Activated naive CD8-positive, alpha-beta T cell treated with anti-CD3 and anti-CD28 coated beads for 36 hours (primary cell): Measurements from ENCODE around the gene PRICKLE2. TPM values are rescaled to one million over a fixed set of nuclear protein-coding genes. Genes with fewer than 3 reads are reported as not detected.

Experiments used
- DNase-seq: peaks from one replicate; pipeline ENCODE4 v3.0.0; 2021
- H3K27ac Mint-ChIP-seq: one replicate; pipeline ENCODE4 v1.8.0; 2022; ENCODE audit warnings: mild to moderate bottlenecking, moderate library complexity, mixed read lengths
- H3K27me3 Mint-ChIP-seq: one replicate; pipeline ENCODE4 v1.8.0; 2022; ENCODE audit warnings: mild to moderate bottlenecking, mixed read lengths
- H3K36me3 Mint-ChIP-seq: one replicate; pipeline ENCODE4 v1.8.0; 2021; ENCODE audit warnings: mild to moderate bottlenecking, mixed read lengths
- H3K4me1 Mint-ChIP-seq: one replicate; pipeline ENCODE4 v1.8.0; 2021; ENCODE audit warnings: mixed read lengths
- H3K4me3 Mint-ChIP-seq: one replicate; pipeline ENCODE4 v1.8.0; 2022; ENCODE audit warnings: mild to moderate bottlenecking, moderate library complexity, mixed read lengths
- H3K9me3 Mint-ChIP-seq: one replicate; pipeline ENCODE4 v1.8.0; 2022; ENCODE audit warnings: mixed read lengths
- total RNA-seq, 2 experiments: library from RNA; stranded (reverse); gene quantifications; one replicate each; pipeline ENCODE4 v1.2.3, GENCODE V29; 2021

Gene PRICKLE2
- total RNA-seq, 2 experiments from 2014 or later = not detected

DNA sequence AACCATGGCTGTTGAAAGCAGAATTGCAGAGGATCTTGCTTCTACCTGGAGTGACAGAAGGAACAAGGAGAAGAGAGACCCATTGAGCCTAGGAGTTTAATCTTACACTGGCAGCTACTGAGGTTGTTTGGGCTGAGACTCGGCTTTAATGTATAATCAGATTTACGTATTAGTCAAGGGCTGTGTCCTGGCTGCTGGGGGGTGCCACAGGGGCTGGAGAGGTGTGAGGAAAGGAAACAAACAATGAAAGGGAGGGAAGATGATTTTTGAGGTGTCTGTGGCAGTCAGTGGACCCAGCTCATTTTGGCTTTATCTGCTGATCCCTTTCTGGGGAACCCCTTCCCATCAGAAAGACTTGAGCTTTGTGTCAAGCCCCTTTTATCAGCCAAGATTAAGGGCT, 95.7 kb downstream of the PRICKLE2 start:
- H3K27ac Mint-ChIP-seq = no peak overlapping the region
- no peaks in the 10 kb centered on the region for H3K9me3 Mint-ChIP-seq
- no peaks in the 10 kb centered on the region for H3K27me3 Mint-ChIP-seq
- no peak for DNase-seq
- no peak overlapping the region for H3K4me3 Mint-ChIP-seq
- H3K4me1 Mint-ChIP-seq = no peaks in the 10 kb centered on the region
- H3K36me3 Mint-ChIP-seq = no peaks in the 10 kb centered on the region

DNA sequence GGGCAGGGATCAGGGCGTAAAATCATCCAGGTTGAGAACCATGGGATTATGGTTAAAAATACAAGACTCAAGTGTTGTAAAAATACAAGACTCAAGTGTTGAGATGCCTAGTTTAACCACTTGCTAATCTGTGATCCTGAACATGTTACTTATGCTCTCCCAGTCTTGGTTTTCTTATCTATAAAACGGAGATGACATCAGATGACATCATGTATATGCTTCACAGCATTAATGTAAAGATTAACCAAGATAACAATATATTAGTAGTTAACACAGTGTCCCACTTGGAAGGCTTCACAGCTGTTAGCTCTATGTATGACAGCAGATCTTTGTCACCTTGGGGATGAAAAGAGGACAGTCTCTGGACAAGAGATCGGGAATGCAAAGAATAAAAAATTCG, 96.2 kb downstream of the PRICKLE2 start:
- no peaks in the 10 kb centered on the region for H3K36me3 Mint-ChIP-seq
- DNase-seq = no peak
- H3K27ac Mint-ChIP-seq = no peak overlapping the region
- H3K27me3 Mint-ChIP-seq = no peaks in the 10 kb centered on the region
- H3K9me3 Mint-ChIP-seq = no peaks in the 10 kb centered on the region
- no peak overlapping the region for H3K4me3 Mint-ChIP-seq
- H3K4me1 Mint-ChIP-seq = no peaks in the 10 kb centered on the region

- Mint-ChIP-seq H3K4me1 (no peaks in the 10 kb centered on the region), H3K36me3 (no peaks in the 10 kb centered on the region), H3K4me3 (no peak overlapping the region), H3K27me3 (no peaks in the 10 kb centered on the region), H3K9me3 (no peaks in the 10 kb centered on the region), H3K27ac (no peak overlapping the region)
- no peak for DNase-seq
Observed at GRCh38 chr3:64125561-64125960, 99.7 kb downstream of the PRICKLE2 start.

GRCh38 chr3:64123931-64124330, 101.3 kb downstream of the PRICKLE2 start:
- H3K4me3 Mint-ChIP-seq = no peak overlapping the region
- DNase-seq = no peak
- no peaks in the 10 kb centered on the region for H3K27me3 Mint-ChIP-seq
- no peaks in the 10 kb centered on the region for H3K4me1 Mint-ChIP-seq
- no peak overlapping the region for H3K27ac Mint-ChIP-seq
- H3K9me3 Mint-ChIP-seq = no peaks in the 10 kb centered on the region
- H3K36me3 Mint-ChIP-seq = no peaks in the 10 kb centered on the region

DNA sequence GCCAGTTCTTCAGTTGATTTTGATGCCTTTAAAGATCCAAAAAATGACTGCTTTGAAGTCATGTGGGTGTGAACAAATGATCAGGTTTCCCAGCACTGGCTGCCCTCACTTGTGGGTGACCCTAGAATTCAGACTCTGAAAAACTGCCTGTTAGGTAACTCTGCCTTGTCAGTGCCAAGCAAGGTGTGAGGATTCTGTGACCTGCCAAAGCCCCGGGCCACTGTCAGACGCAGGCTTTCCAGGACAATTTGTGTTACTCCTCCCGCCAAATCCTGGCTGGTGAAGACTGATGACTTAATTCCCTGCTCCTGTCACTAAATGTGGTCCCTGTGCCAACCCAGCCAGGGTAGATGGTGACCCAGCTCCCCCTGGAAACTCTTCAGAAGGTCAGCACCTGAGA, 102.8 kb downstream of the PRICKLE2 start:
- no peaks in the 10 kb centered on the region for H3K4me1 Mint-ChIP-seq
- H3K27me3 Mint-ChIP-seq = peaks cover 6% of the 10 kb centered on the region
- no peaks in the 10 kb centered on the region for H3K9me3 Mint-ChIP-seq
- H3K27ac Mint-ChIP-seq = no peak overlapping the region
- H3K4me3 Mint-ChIP-seq = no peak overlapping the region
- H3K36me3 Mint-ChIP-seq = no peaks in the 10 kb centered on the region
- no peak for DNase-seq

DNA sequence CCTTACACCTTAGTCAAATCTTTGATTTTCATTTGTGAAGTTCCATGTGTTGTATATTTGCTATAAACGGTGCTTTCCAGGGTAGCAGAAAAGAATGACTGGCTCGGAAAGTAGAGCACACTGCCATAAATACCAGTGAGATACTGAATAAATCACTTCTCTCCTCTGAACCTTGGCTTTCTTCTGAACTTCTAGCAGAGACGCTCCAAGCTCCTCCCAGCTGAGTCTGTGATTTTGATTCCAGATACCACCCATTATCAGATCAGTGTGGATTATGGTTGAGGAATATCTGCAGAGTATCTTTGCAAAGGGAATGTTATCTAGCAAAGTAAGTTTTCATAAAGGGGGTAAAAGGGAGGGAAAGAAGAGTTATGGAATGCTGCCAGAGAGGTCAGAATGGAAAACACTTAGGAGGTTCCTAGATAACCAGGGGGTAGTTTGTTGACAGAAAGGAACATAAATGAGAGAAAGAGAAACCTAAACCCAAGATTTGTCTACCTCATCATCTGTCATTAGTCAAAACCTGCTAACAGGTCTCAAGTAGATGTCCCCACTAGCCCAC, 103.4 kb downstream of the PRICKLE2 start:
- Mint-ChIP-seq H3K27me3 (peaks cover 6% of the 10 kb centered on the region), H3K27ac (no peak overlapping the region), H3K9me3 (no peaks in the 10 kb centered on the region), H3K4me3 (no peak overlapping the region), H3K36me3 (no peaks in the 10 kb centered on the region), H3K4me1 (no peaks in the 10 kb centered on the region)
- no peak for DNase-seq

GRCh38 chr3:64120876-64121275, 104.4 kb downstream of the PRICKLE2 start:
- Mint-ChIP-seq H3K4me3 (no peak overlapping the region), H3K27ac (no peak overlapping the region)

DNA sequence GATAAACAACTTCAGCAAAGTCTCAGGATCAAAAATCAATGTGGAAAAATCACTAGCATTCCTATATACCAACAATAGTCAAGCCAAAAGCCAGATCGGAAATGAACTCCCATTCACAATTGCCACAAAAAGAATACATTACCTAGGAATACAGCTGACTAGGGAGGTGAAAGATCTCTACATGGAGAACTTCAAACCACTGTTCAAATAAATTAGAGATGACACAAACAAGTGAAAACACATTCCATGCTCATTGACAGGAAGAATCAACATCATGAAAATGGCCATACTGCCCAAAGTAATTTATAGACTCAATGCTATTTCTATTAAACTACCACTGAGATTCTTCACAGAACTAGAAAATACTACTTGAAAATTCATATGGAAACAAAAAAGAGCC, 107.8 kb downstream of the PRICKLE2 start:
- Mint-ChIP-seq H3K4me1 (no peaks in the 10 kb centered on the region), H3K27me3 (peaks cover 13% of the 10 kb centered on the region), H3K36me3 (no peaks in the 10 kb centered on the region), H3K27ac (no peak overlapping the region), H3K4me3 (no peak overlapping the region), H3K9me3 (peaks cover 7% of the 10 kb centered on the region)
- DNase-seq = no peak

More at GRCh38 chr3:64120876-64121275, 104.4 kb downstream of the PRICKLE2 start:
- Mint-ChIP-seq H3K27me3 (peaks cover 13% of the 10 kb centered on the region), H3K4me1 (no peaks in the 10 kb centered on the region), H3K36me3 (no peaks in the 10 kb centered on the region), H3K9me3 (no peaks in the 10 kb centered on the region)
- DNase-seq = no peak

- Mint-ChIP-seq H3K4me3 (no peak overlapping the region), H3K27ac (no peak overlapping the region), H3K27me3 (peaks cover 17% of the 10 kb centered on the region), H3K9me3 (peaks cover 7% of the 10 kb centered on the region), H3K4me1 (no peaks in the 10 kb centered on the region), H3K36me3 (no peaks in the 10 kb centered on the region)
- DNase-seq = no peak
Observed at GRCh38 chr3:64114651-64115050, 110.6 kb downstream of the PRICKLE2 start.

DNA sequence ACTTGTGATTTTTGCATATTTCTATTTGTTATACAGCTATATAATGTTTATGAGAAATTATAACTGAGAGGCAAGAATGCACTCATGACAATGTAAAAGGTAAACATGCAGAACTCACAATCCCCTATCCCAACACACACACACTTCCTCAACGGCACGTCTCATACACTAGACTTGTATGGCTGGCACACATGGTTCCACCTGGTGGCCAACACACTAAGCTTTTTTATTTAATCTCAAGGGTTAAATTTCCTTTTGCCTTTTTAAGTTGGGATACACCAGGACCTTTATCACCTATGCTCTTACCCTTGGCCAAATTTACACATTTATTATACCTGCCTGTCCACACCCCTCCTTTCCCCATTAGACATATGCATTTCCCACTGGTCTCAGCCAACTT, 113.4 kb downstream of the PRICKLE2 start:
- DNase-seq = no peak
- Mint-ChIP-seq H3K4me3 (no peak overlapping the region), H3K27ac (no peak overlapping the region), H3K27me3 (peaks cover 11% of the 10 kb centered on the region), H3K9me3 (peaks cover 7% of the 10 kb centered on the region), H3K36me3 (no peaks in the 10 kb centered on the region), H3K4me1 (no peaks in the 10 kb centered on the region)

DNA sequence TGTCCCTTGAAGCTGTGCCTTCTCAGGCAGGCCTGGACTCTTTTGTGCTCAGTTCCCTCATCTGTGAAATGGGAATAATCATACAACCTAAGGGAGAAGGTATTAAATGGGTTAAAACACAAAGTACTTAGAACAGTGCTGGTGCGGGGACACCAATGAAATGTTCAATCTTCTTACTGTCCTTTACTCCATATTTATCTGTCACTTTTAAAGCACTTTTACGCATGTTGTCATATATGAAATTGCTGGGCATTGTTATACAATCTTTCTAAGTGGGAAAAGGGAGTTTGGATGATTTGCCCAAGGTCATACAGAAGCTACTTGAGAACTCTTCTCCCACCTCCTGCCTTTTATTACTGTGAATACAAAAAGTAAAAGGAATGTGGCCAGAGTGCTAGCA, 114.2 kb downstream of the PRICKLE2 start:
- Mint-ChIP-seq H3K27me3 (peaks cover 4% of the 10 kb centered on the region), H3K27ac (no peak overlapping the region), H3K36me3 (no peaks in the 10 kb centered on the region), H3K4me1 (no peaks in the 10 kb centered on the region), H3K4me3 (no peak overlapping the region), H3K9me3 (peaks cover 7% of the 10 kb centered on the region)
- no peak for DNase-seq

- DNase-seq = no peak
- Mint-ChIP-seq H3K4me1 (no peaks in the 10 kb centered on the region), H3K9me3 (peaks cover 7% of the 10 kb centered on the region), H3K27ac (no peak overlapping the region), H3K36me3 (no peaks in the 10 kb centered on the region), H3K4me3 (no peak overlapping the region), H3K27me3 (peaks cover 4% of the 10 kb centered on the region)
Observed at GRCh38 chr3:64110071-64110470, 115.2 kb downstream of the PRICKLE2 start.

DNA sequence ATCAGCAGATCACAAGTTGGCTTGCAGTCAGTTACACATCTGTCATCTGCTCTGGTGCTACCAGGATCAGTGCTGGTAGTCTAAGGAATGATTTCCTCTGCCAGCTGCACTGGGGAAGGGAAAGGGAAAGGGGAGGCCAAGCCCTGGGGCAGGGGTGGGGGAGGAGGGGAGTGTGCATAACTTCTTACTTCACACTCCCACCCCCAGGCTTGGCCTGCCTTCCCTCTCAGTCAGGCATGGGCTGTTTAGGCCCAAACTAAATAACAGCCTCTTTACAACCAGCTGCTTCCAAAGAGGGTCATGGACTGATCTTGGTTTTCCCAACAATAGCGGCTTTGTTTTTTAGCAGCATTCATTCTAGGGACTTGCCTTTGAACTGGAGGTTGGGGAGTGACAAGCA, 115.8 kb downstream of the PRICKLE2 start:
- Mint-ChIP-seq H3K27me3 (peaks cover 4% of the 10 kb centered on the region), H3K27ac (no peak overlapping the region), H3K4me3 (no peak overlapping the region), H3K4me1 (no peaks in the 10 kb centered on the region), H3K9me3 (peaks cover 5% of the 10 kb centered on the region), H3K36me3 (no peaks in the 10 kb centered on the region)
- DNase-seq = no peak

- Mint-ChIP-seq H3K27me3 (peaks cover 4% of the 10 kb centered on the region), H3K9me3 (peaks cover 1% of the 10 kb centered on the region), H3K36me3 (no peaks in the 10 kb centered on the region), H3K27ac (no peak overlapping the region), H3K4me1 (no peaks in the 10 kb centered on the region), H3K4me3 (no peak overlapping the region)
- DNase-seq = no peak
Observed at GRCh38 chr3:64108784-64109317, 116.4 kb downstream of the PRICKLE2 start.

DNA sequence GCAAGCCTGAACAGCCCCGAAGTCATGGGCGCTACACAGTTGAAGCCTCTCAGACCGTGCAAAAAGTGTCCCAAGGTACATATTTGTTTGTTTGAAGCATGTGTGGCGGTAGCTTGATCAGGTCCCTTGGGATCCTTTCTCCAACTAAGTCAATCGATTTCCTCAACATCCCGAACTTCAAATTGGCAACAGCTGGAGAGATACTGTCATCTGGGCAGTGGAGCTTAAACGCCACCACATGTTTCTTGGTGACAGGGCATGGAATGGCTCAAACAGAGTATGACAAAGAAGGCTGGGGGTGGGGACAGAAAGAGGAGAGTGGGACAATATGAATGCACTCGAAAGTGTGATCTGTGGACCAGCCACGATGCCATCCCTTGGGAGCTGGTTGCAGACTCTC, 117.0 kb downstream of the PRICKLE2 start:
- no peak for DNase-seq
- H3K36me3 Mint-ChIP-seq = no peaks in the 10 kb centered on the region
- H3K9me3 Mint-ChIP-seq = no peaks in the 10 kb centered on the region
- H3K27me3 Mint-ChIP-seq = peaks cover 4% of the 10 kb centered on the region
- H3K4me3 Mint-ChIP-seq = no peak overlapping the region
- H3K4me1 Mint-ChIP-seq = no peaks in the 10 kb centered on the region
- H3K27ac Mint-ChIP-seq = no peak overlapping the region

DNA sequence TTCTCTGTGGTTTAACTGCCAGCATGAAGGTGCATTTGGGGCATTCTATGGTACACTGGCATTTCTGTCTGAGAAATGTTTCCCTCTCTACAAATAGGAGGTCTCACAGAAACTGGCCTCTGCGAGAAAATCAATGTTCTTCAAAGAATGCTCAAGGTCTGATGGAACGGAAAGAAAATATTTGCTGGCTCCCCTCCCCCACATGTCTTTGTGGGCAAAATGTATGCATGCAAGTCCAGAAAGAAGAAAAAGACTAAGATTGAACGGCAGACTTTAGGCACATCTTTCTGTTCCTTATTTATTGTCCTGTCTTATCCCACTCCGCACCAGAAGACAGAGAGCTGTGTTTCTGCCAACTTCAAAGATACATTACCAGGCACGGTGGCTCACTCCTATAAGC, 118.1 kb downstream of the PRICKLE2 start:
- Mint-ChIP-seq H3K4me1 (no peaks in the 10 kb centered on the region), H3K4me3 (no peak overlapping the region), H3K36me3 (no peaks in the 10 kb centered on the region), H3K27ac (no peak overlapping the region), H3K9me3 (no peaks in the 10 kb centered on the region), H3K27me3 (peaks cover 4% of the 10 kb centered on the region)
- DNase-seq = no peak
